Measurements from ENCODE around the gene PVALEF. TPM values are rescaled to one million over a fixed set of nuclear protein-coding genes. Genes with fewer than 3 reads are reported as not detected.

PVALEF gene
- total and polyA plus RNA-seq, 8 donors: 0.11 to 0.74 (median 0.25) TPM; not detected in 2

DNA sequence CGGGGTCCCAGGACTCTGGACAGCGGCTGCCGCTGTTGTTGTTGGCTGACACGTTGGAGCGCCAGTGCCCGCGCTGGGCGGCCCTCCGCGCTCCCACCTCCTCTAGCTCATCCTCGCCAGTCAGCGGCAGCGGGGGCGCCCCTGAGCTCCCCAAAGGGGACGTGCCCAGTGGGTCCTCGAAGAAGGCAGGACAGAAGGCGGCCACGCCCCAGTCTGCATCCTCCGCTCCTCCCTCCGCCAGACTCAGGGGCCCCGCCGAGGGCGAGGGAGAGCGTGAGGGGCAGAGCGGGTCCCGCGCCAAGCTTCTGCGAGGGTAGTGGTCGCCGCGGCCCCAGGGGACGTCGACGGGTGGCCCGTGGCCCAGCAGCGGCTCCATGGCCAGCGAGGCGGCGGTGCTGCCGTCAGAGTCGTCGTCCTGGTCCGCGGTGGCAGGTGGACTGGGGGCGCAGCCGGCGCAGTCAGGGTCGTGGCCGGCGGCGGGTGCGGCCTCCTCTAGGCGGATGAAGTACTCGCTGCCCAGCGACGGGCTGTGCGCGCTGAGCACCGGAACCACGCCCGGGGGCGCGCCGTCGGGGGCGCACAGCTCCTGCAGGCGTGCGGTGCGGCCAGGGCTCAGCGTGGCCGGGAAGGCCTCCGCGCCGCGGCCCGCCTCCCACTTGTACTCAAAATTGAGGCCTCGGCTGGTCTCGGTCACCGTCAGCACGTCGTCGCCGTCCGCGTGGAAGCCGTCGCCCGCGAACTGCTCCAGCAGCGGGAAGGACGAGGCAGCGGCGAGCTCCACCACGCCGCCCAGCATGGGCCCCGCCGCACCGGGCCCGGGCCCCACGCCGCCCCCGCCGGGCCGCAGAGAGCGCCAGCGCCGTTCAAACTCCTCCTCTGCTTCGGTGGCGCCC is 43.2 kb upstream of the PVALEF start:
- no peaks in the 10 kb centered on the region for H3K9me3 ChIP-seq
- H3K36me3 ChIP-seq: peaks cover 0 to 81% of the 10 kb centered on the region in 2 donors
- H3K4me1 ChIP-seq: peaks cover 0 to 17% of the 10 kb centered on the region in 2 donors
- intact Hi-C loops (cut with DNase I): no loop called here
- DNase-seq (no peak), ATAC-seq (no peak)
- peaks cover 0 to 8% of the 10 kb centered on the region in 2 donors for H3K27me3 ChIP-seq
- no peak overlapping the region for H3K27ac ChIP-seq
- H3K4me3 ChIP-seq: no peak overlapping the region
- TF ChIP-seq, protein P1, sequence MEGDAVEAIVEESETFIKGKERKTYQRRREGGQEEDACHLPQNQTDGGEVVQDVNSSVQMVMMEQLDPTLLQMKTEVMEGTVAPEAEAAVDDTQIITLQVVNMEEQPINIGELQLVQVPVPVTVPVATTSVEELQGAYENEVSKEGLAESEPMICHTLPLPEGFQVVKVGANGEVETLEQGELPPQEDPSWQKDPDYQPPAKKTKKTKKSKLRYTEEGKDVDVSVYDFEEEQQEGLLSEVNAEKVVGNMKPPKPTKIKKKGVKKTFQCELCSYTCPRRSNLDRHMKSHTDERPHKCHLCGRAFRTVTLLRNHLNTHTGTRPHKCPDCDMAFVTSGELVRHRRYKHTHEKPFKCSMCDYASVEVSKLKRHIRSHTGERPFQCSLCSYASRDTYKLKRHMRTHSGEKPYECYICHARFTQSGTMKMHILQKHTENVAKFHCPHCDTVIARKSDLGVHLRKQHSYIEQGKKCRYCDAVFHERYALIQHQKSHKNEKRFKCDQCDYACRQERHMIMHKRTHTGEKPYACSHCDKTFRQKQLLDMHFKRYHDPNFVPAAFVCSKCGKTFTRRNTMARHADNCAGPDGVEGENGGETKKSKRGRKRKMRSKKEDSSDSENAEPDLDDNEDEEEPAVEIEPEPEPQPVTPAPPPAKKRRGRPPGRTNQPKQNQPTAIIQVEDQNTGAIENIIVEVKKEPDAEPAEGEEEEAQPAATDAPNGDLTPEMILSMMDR (IDR thresholded peaks at IDR 0.05): no peak

DNA sequence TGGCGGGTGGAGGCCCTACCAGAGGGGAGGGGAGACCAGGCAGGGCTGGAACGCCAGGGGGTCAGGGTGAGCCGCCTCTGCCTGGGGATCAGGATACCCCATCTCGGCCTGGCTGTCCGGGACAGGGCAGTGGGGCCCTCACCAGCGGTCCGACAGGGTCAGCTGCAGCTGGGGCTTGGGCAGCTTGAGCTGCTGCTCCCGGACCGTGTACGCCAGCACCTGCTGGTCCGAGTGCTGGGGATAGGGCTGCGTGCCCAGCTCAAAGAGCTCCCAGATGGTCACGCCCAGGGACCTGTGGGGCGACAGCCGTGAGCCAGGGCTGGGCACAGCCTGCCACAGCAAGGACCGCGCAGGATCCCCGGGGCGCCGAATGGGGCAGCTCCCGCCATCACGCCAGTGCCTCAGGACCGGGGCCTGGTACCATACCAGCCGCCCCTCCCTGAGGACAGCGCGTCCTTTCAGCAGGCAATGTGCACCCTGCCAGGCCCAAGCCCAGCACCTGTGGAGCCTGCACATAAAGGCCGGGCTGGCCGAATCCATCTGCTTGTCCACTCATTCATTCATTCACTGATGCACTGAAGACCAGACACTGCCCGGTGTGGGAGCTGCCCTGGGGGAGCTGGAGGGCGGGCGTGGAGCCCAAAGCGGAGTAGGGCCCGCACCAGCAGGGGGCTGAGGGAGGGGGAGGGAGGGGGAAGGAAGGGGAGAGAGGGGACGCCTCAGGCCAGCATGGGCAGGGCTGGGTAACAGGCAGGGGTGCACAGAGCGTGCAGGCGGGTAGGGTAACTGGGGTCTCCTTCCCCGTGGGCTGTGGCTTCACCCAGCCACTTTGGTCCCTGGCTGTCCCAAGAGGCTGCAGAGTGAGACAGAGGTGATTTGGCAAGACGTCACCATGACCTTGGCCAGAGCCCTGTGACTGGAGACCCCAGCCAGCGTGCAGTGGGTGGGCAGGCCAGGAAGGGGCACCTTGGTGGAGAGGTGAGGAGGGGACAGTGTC is 42.0 kb upstream of the PVALEF start:
- H3K27ac ChIP-seq: no peak overlapping the region
- H3K4me3 ChIP-seq: no peak overlapping the region
- ATAC-seq (no peak), DNase-seq (no peak)
- no peaks in the 10 kb centered on the region for H3K9me3 ChIP-seq
- peaks cover 0 to 6% of the 10 kb centered on the region in 2 donors for H3K27me3 ChIP-seq
- intact Hi-C loops (cut with DNase I): no loop called here
- H3K4me1 ChIP-seq: peaks cover 0 to 16% of the 10 kb centered on the region in 2 donors
- peaks cover 0 to 78% of the 10 kb centered on the region in 2 donors for H3K36me3 ChIP-seq
- TF ChIP-seq, protein P1 (IDR thresholded peaks at IDR 0.05): no peak

DNA sequence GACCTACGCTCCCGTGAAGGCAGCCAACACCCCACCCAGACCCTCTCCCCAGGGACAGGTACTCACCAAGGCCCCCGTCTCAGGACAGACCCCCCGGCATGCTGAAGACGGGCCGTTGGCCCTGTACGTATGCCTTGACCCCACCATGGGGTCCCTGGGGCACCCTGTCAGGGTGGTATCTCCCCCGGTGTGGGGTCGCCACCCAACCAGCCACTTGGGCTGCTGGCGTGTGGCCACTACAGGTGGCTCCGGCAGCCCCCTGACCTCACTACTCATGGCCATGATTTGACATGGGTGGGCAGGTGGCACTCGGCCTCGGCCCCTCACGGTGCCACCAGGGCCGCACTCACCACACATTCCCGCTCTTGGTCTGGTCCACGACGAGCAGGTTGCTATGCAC is 40.9 kb upstream of the PVALEF start:
- Histone ChIP-seq H3K4me1 (peaks cover 0 to 6% of the 10 kb centered on the region in 2 donors), H3K27ac (no peak overlapping the region), H3K36me3 (peaks cover 0 to 74% of the 10 kb centered on the region in 2 donors), H3K4me3 (no peak overlapping the region), H3K27me3 (no peaks in the 10 kb centered on the region), H3K9me3 (no peaks in the 10 kb centered on the region)
- no peak for ATAC-seq
- intact Hi-C loops (cut with DNase I): no loop called here
- DNase-seq: no peak
- TF ChIP-seq, protein P1 (IDR thresholded peaks at IDR 0.05): no peak

DNA sequence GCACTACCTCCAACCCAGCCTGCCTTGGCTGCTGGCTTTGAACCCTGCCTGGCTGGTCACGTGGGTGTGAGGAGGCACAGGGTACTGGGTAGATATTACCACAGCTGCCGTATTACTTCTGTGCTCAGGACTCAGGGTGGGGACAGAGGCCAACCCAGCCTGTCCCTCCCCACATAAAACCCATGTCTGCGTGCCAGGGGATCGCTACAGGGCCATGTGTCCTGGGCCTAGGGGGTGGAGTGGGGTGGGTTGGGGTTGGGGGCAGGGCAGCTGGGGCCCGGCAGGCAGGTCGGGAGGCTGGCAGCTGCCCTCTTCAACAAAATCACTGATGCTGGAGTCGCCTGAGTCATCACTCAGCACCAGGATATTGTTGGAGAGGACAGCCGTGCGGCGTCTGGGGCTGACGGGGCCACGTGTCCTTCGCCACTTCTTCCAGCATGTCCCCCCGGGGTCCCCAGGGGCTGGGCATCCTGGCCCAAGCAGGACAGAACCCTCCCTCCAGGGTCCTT is 39.7 kb upstream of the PVALEF start:
- TF ChIP-seq, protein P1 (IDR thresholded peaks at IDR 0.05): no peak

More for the DNA sequence above, 39.7 kb upstream of the PVALEF start:
- Histone ChIP-seq H3K27ac (no peak overlapping the region), H3K4me1 (no peaks in the 10 kb centered on the region), H3K4me3 (no peak overlapping the region), H3K36me3 (peaks cover 0 to 65% of the 10 kb centered on the region in 2 donors), H3K9me3 (no peaks in the 10 kb centered on the region), H3K27me3 (no peaks in the 10 kb centered on the region)
- intact Hi-C loops (cut with DNase I): no loop called here
- ATAC-seq (no peak), DNase-seq (no peak)

Data from left lung (tissue), 10 donors.